Frontal cortex (tissue), 4 donors: ENCODE measurements around the gene RAVER2. TPM values are rescaled to one million over a fixed set of nuclear protein-coding genes. Genes with fewer than 3 reads are reported as not detected.
"Not testable (repeated sequence)": the region's sequence is repeated elsewhere in the genome, so short reads cannot be mapped to it uniquely, and the experiment has no call there.

Experiments
- DNase-seq, 2 donors: peaks; one replicate each; pipeline ENCODE4 v3.0.0; 2012; ENCODE audit warnings: low spot score in 2 of 2
- FAIRE-seq: peaks from 2 replicates; lab custom pipeline; 2012; peaks lifted over from hg19 to GRCh38; lab: Jason Lieb, UNC
- total RNA-seq: library from RNA; depleted of rRNA; stranded (reverse); fragments of >200 nt; gene quantifications from one replicate; pipeline ENCODE4 v1.2.3, GENCODE V29; 2014
- donor health status: control.
- donor health status: control.
- donor health status: control.

Gene RAVER2
- total RNA-seq, 1 donor from 2014 or later, result 13.0 TPM

DNA sequence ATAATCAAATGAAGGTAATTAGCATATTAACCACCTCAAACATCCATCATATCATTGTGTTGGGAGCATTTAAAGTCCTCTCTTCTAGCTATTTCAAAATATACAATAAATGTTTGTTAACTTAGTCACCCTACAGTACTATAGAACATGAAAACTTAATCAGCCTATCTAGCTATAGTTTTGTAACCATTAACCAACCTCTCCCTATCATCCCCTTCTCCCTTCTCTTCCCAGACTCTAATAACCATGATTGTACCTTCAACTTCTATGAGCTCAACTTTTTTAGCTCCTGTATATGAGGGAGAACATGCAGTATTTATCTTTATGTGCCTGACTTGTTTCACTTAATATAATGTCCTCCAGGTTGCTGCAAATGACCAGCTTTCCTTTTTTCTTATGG, 54.0 kb downstream of the RAVER2 start:
- DNase-seq (no peak), FAIRE-seq (no peak)

DNA sequence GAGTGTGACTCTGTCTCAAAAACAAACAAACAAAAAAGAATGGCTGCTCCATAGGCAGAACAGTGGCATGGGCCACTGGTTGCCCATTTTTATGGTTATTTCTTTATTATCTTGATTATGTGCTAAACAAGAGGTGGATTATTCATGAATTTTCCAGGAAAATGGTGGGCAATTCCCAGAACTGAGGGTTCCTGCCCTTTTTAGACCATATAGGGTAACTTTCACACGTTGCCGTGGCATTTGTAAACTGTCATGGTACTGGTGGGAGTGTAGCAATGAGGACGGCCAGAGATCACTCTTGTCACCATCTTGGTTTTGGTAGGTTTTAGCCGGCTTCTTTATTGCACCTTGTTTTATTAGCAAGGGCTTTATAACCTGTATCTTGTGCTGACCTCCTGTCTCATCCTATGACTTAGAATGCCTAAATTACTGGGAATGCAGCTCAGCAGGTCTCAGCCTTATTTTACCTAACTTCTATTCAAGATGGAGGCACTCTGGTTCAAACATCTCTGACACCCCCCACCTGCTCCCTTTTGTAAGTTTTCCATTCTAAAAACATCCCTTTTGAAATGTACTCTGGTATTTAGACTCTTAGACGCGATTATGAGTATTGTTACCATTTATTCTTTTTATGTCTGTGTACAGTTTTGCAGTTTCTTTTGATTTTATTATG, 57.1 kb downstream of the RAVER2 start:
- FAIRE-seq (no peak), DNase-seq (no peak)

DNA sequence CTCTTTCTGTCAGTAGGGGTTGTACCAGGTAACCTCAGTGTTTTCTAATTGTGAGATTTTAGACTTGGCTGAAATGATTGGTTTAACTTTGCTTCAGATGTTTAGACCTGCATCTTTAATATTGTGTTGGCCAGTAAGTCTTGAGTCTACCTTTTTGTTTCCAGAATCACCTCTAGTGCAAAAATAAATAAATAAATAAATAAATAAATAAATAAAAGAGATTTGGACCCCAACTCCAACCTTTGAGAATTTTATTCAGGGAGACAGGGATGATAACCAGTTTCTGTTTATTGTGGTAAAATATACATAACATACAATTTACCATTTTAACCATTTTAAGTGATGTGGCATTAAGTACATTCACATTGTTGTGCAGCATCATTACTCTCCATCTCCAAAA, 64.4 kb downstream of the RAVER2 start:
- FAIRE-seq (no peak), DNase-seq (no peak)

DNA sequence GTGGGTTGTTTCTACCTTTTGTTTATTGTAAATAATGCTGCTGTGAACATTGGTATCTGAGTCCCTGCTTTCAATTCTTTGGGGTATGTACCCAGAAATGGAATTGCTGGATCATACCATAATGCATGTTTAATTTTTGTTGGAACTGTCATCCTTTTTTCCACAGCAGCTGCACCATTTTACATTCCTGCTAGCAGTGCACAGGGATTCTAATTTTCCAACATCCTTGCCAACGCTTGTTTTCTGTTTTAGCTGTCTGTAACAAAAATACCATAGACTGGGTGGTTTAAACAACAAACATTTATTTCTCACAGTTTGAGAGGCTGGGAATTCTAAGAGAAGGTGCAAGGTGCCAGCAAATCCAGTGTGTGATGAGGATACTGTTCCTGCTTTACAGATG, 65.1 kb downstream of the RAVER2 start:
- FAIRE-seq (no peak), DNase-seq (no peak)

DNA sequence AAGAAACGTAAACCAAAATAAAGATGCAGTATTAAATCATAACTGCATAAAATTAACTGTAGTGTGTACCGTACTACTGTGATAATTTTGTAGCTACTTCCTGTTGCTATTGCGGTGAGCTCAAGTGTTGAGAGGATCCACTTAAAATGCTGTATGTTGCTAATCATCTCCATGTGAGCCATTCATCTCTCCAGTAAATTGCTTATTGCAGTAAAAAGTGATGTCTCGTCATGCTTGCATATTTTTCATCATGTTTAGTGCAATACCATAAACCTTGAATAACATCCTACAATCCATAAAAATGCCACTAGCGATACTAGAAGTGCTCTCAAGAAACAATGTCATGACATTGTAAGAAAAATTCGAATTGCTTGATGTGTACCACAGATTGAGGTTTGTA, 66.3 kb downstream of the RAVER2 start:
- DNase-seq (no peak), FAIRE-seq (no peak)

DNA sequence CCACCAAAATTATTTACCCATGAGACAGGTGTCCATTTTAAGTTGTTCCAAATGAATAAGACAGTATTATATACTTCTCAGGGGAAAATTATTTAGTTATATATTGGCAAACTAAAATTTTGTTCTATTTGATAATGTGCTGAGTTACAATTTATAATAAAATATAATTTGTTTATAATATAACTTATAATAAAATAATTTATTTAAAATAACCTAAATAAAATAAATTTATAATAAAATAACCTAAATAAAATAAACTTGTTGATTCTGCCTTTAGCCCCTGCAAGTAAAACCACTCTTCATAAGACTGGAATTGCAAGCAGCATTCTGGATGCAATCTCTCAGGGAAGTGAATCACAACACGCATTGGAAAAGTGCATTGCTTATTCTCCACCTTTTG, 69.6 kb downstream of the RAVER2 start:
- no peak for DNase-seq
- peak; percentile 67 for FAIRE-seq

DNA sequence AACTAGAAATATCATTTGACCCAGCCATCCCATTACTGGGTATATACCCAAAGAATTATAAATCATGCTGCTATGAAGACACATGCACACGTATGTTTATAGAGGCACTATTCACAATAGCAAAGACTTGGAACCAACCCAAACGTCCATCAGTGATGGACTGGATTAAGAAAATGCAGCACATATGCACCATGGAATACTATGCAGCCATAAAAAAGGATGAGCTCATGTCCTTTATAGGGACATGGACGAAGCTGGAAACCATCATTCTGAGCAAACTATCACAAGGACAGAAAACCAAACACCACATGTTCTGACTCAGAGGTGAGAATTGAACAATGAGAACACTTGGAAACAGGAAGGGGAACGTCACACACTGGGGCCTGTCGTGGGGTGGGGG, 72.5 kb downstream of the RAVER2 start:
- not testable (repeated sequence) for FAIRE-seq, DNase-seq

DNA sequence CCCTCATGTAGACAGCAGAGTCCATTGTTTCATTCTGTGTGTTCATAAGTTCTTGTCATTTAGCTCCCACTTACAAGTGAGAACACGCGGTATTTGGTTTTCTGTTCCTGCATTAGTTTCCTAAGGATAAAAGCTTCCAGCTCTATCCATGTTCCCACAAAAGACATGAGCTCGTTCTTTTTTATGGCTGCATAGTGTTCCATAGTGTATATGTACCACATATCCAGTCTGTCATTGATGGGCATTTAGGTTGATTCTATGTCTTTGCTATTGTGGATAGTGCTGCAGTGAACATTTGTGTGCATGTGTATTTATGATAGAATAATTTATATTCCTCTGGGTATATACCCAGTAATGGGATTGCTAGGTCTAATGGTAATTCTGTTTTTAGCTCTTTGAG, 75.7 kb downstream of the RAVER2 start:
- FAIRE-seq, DNase-seq: not testable (repeated sequence)

DNA sequence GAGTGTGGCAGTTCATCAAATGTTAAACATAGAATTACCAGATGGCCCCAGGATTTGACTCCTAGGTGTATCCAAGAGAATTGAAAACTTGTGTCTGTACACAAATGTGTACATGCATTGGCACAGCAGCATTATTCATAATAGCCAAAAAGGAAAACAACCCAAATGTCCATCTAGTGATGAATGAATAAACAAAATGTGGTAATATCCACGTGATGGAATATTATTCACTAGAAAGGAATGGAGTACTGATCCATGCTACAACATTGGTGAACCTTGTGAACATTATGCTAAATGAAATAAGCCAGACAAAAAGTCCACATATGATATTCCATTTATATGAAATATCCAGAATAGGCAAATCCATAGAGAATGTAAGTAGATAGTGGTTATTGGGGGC, 77.7 kb downstream of the RAVER2 start:
- FAIRE-seq (no peak), DNase-seq (no peak)

DNA sequence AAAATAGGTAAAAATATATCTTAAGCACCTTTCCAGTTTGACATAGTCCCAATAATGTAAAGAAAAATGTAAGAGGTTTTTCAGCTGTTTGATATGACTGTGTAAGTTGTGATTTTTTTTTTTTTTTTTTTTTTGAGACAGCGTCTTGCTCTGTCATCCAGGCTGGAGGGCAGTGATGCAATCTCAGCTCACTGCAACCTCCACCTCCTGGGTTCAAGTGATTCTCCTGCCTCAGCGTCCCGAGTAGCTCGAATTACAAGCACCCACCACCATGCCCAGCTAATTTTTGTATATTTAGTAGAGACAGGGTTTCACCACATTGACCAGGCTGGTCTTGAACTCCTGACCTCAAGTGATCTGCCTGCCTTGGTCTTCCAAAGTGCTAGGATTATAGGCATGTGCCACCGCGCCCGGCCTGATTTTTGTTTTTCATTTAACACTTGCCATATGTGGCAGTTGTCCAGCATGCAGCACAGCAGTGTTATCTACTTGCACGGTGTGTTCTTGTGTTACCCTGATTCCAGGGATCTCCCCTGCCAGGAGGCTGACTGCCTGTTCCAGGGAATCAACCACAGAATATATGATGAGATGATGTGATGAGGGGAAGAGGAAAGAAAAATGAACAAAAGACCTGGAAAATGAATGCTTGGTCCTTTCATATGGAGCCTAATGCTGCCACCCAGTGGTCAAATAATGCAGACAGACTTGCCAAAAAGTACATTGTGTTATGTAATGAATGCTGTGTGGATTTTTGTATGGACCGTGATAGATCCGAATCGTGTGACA, 79.0 kb downstream of the RAVER2 start:
- DNase-seq (peak; percentile 18 to 49), FAIRE-seq (peak; percentile 70)

DNA sequence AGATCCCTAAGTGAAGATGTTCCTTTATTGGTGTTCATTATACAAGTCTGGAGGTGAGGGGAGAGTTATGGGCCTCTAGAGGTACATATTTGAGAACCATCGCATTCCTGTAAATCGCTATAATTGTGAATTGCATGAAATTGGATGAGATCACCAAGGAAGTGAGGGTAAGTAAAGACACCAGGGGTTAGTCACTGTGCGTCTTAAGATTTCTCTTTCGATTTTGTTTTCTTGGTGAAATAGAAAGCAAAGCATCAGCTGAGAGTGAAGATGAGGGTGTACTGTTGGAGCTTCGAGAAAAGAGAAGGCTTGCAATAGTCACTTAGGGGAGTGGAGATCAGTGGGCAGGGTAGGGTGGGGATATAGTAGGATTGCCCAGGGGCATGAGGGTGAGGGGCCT, 82.1 kb downstream of the RAVER2 start:
- no peak for FAIRE-seq

DNA sequence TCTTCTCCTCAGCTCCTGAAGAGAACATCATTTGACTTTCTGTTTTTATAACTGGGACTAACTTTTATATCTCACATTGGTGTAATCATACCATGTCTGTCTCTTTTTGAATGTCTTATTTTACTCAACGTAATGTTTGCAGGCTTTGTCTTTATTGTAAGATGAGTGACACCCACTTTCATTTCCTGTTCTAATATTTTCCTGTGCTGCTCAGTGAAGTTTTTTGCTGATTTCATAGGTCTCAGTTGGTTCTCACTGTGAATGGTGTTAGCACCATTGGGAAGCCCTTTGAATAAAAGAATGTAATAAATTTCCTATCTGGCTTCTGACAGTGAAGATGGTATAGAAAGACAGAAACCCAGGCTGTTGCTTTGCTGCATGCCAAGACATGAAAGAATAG, 84.0 kb downstream of the RAVER2 start:
- DNase-seq (no peak), FAIRE-seq (no peak)

More for the DNA sequence above, 82.1 kb downstream of the RAVER2 start:
- no peak for DNase-seq

DNA sequence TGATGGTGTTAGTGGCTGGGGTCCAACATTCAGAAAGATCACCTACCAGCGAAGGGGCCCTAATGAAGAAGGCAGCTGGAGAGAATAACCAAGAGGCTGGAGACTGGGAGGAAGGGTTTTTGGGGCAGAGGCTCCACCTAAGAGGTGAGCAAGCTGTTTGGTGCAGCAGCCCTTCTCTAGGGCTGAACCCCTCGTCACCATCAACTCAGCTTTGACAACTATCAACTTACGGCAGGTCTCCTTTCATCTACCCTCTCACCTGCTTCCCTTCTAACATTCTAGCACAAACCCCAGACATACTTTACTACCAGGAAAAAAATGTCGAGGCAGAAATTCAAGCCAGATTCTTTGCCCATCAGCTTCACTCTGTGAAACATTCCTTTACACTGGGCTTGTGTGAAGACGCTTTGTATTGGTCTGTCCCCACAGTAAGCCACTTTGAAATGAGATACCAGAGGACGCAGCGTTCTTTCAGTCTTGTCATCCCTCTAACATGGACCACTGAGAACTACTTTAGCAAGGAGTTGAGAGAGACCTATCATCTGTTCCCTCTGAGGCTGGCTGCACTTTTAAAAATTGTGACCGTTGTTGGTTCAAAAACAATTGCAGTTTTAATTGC, 84.6 kb downstream of the RAVER2 start:
- no peak for DNase-seq
- FAIRE-seq, result no peak

DNA sequence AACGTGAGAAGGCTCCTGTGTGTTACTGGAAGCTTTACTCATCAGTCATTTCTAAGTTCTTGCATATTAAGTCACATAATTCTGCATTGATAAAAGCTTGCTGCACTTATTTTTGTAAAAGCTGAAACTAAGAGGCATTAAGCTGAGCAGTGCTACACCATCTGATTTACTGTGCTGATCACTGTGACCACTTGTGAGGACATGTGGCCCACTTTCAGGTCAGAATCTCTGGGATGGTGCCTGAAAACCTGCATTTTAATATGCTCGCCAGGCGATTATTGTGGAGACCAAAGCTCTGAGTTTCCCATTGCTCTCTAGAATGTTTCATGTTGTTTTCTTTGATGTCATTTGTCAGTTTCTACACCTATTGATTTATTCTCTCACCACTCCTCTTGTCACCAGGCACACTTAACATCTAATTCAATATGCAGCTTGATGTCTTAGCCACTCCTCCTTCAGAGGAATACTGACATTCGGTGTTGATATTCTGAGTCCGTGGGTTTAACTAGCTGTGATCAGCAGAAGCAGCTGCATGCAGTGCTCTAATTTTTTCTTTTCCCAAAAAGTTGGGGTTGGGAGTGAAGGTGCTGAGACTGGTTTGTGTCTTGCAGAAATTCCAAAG, 85.3 kb downstream of the RAVER2 start:
- DNase-seq, result no peak
- no peak for FAIRE-seq

DNA sequence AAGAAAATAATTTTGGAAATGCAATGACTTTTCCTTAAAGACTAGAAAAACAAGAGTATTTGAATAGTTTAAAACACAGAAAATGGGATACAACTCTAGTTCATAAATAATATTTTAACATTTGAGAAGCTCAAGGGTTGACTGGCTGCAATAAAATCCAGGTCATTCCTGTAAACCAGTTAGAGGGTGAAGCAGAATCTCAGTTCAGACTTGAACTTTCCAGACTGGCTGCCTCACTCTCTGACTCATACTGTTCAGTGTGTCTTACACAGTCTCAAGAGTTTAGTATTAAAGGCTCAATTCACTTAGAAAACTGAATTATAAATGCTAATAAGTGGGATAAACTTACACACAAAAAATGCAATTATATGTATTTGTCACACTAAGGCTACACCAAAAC, 89.9 kb downstream of the RAVER2 start:
- no peak for DNase-seq
- no peak for FAIRE-seq

DNA sequence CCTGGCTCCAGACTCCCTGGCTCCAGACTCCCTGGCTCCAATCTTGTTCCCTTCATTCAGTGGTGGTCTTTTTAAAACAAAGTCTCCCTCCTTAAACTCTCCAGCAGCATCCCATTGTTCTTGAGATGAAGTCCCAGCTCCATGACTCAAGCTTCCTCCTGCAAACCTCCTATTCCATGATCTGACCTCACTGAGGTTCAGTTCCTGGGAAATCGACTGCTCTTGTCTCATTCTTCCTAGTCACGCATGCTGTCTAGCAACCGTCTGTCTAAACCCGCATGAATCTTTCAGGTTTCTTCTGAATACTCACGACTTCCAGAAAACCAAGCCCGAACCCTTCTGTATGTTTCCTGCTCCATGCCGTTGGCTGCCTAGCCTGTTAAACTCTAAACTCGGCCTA, 91.9 kb downstream of the RAVER2 start:
- FAIRE-seq (no peak), DNase-seq (no peak)

DNA sequence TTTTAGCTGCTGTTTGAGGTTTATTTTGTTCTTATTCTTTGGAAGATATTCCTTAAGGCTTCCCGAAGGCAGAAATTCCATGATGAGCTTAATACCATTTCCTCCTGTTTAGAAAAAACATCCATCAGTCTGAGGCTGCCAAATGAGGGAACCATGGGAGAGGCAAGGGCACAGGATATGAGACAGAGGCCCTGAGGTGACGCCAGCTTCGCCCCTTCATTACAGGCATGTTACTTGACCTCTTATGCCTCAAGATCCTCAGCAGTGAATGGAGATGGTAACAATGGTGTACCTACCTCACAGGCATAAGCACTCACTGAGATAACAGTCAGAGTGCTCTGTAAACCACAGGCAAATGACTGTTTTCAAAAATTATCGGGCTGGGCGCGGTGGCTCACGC, 93.6 kb downstream of the RAVER2 start:
- FAIRE-seq (no peak), DNase-seq (no peak)

DNA sequence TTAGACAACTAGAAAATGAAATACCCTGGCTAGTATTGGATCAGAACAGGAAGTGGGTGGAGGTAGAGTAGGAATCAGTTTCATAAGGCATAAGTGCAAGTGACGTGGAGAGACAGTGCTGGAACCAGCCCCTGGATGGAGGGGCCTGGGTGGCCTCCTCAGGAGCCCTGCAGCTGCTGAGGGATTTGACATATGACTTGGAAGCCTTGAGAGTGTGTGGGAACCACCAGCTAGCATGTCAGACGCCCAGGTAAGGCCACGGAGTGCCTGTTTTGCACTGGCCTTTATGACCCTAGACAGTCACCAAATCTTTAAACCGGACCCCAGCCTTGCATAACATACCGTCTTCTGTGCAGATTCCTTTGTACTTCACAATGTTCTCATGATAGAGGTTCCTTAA, 94.4 kb downstream of the RAVER2 start:
- no peak for FAIRE-seq

DNA sequence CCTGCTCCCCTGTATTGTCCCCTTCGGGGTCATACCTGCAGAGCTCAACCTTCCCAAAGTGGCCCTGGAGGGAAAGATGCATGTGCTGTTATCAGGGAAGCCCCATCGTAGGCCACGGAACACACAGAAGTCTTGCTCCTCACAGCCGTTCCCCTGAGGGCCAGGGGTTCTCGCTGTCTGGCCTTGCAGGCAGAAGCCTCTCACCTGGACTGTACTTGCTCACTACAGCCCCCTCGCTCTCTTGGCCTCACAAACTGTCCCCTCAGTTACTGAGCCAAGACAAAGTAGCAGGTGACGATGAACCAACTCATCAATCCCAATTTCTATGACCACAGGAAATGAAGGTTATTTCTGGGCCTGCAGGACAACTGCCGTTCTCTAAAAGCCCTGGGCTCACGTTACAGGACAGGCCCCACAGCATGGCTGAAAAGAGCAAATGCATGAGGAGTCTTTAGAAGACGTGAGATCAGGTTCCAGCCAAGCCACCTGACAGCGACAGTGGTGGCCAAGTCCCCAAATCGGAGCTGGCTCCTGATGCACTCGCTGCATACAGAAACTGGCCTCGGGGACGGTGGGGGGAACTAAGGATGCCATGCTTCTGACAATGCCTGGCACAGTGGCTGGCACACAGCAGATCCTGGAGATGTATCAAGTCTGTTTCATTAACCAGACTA, 95.0 kb downstream of the RAVER2 start:
- FAIRE-seq, result no peak
- no peak for DNase-seq

More for the DNA sequence above, 94.4 kb downstream of the RAVER2 start:
- no peak for DNase-seq
